HG03280 (cell line): ENCODE results near the gene OSM.

Experiments
- ATAC-seq: cut with Tn5 transposase; IDR thresholded peaks from one replicate; pipeline ENCODE4 v1.9.1; 2021; ENCODE audit warnings: mild to moderate bottlenecking, moderate library complexity; ENCODE audit not compliant: unreplicated experiment

Gene OSM

GRCh38 chr22:30212996-30213441 lies 53.6 kb downstream of the OSM start:
- ATAC-seq, result no peak
